Measurements from ENCODE around the gene NFIA.

NFIA gene

GRCh38 chr1:61278966-61279365 is 196.6 kb downstream of the NFIA start:
- no peak for DNase-seq

DNA sequence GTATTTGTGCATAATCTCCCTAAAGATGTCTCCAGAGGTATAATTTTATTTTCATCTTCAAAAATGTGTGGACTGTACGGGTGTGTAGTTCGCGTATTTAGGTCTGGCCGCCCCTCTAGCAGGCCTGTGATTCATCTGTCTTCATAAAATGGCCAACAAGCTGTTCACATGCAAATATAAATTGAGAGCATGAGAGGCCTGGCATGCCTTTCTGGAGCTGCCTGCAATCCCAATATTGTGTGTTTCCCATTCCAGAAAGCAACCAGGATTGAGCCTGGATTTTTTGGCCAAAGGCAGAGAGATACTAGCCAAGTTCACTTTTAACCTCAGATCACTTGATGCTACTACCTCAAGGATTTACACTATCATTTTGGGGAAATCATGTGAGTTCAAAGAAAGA is 197.2 kb downstream of the NFIA start:
- DNase-seq = no peak

- DNase-seq = no peak
Observed at GRCh38 chr1:61280452-61280851, 198.1 kb downstream of the NFIA start.

DNA sequence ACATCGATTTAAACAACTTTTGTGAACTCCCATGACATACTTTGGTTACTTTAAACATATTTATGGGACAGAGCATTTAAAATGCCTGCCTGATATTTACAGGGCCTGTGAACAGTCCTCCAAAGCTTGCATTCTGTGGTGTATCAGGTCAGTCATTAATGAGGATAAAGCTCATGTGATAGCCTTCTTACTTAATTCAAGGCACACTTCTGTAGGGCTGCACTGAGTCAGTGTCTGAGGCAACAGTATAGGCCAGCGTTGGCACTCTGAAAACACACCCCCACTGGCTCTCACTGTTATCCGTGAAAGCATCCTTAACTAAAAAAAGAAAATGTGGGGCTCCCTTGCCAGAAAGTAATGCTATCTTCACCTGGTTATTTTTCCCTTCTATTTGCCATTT is 200.0 kb downstream of the NFIA start:
- DNase-seq = no peak

- DNase-seq = no peak
Observed at GRCh38 chr1:61284248-61284854, 202.0 kb downstream of the NFIA start.

DNA sequence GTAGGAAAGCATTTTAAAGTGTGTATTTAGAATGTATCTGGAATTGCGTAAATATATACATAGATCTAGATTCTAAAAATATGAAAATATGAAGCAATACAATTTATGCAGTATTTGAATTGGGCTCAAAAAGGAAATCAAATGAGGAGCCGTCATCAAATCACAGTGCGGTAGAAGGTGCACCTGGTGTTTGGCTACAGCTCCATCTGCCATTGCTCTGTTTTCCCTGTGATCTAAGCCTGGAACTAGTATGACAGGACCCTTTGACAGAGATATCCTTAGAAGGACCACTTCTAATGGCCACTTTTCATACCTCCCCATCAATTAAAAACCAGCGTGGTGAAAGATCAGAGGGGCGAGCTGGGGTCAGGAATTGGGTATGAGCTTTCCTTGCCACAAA is 202.6 kb downstream of the NFIA start:
- DNase-seq = no peak

DNA sequence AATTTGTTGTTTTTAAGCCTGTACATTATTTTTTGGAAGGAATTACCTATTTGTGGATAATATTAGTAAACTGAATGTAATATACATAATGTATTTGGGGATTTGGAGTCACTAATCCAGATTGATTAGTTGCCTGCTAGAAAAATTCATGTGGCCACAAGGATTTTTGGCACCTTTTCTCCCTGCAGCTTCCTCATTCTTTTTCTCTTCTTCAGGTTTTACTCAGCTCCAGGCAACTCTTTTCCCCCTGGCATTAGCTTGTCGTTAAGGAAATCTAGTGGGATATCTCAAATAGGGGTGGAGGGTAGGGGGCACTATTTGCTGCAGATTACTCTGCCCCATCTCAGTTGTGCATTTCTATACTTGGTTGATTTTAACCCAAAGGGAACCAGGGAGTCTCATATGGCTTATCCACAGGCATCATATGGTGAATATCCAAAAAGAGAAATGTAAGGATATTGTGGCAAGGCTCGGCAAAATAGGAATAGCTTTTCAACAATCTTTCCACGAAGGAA is 203.1 kb downstream of the NFIA start:
- no peak for DNase-seq

DNA sequence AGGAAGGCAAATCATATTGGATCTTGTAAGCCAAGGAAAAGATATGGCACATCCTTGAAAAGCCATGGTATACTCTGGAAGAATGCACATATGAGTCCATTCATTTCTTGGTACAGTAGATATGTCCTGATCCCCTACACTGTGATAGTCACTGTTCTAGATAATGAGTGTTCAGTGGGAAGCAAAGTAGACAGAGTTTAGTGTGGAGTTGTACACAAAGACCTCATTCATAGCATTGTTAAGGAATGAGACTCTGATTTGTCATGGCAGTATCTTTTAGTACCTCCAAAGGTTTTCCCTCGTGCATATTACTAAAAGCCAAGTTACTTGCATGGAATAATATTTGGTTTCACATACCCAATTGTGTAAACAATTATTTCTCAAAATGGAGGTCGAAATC is 204.7 kb downstream of the NFIA start:
- no peak for DNase-seq

DNA sequence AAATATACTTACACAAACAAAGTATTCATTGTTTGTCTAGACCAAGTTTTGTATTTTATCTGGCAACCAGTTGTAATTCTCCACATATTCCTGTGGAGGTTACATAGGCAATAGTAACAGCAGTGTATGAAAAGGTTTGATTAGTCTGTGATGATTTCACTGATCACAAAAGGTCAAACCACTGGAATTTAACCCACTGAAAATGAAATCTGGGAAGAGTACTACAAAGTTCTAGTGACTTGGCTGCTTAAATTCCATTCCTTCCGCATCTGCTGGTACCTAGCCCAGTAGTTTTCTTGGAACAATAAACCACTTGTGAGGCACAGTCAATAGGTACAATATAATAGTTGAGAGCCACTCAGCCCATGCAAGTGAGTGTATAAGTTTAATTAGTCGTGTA is 205.4 kb downstream of the NFIA start:
- DNase-seq = no peak

- DNase-seq = peak; percentile 18
Observed at GRCh38 chr1:61289232-61290098, 207.1 kb downstream of the NFIA start.

GRCh38 chr1:61290525-61290924 is 208.2 kb downstream of the NFIA start:
- no peak for DNase-seq

GRCh38 chr1:61293197-61293596 is 210.8 kb downstream of the NFIA start:
- no peak for DNase-seq

DNA sequence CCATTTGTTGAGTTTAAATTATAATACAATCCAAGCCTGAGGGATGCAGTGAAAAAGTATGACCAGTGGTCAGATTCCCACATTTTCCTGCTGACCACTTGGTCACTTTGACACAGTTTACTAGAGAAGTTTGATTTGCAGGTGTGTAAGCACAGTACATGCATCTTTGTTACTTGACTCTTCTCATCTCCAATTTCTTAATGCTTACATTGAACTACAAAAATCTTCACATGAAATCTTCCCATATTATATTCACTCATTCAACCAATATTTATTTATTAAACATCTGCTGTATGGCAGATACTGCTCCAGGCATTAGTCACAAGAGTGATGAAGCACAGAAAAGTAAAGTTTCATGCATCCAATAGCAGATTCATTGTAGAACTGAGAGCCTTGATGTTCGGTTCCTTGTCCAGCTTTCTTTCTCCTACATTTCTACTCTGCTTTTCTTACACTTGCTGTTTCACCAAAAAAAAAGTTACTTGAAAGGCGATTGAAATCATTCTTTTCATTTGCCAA is 211.7 kb downstream of the NFIA start:
- DNase-seq = no peak

DNA sequence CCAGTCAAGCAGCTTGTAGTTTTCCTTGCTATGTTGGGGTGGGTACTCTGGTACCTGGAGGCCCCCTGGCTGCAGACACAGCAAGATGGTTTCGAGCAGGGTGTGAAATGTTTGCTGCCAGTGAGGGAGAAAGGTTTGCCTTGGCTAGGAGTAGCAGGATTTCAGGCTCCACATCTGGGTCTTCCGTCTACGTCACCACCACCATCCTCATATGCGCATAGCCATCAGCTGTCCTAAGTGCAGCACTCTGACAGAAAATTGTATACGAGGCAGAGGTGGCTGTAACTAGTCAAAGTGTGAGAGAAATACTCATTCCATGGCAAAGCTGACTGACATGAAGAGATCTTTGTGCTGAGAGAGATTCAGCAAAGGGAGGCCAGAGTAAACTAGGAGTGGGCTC is 212.6 kb downstream of the NFIA start:
- no peak for DNase-seq

DNA sequence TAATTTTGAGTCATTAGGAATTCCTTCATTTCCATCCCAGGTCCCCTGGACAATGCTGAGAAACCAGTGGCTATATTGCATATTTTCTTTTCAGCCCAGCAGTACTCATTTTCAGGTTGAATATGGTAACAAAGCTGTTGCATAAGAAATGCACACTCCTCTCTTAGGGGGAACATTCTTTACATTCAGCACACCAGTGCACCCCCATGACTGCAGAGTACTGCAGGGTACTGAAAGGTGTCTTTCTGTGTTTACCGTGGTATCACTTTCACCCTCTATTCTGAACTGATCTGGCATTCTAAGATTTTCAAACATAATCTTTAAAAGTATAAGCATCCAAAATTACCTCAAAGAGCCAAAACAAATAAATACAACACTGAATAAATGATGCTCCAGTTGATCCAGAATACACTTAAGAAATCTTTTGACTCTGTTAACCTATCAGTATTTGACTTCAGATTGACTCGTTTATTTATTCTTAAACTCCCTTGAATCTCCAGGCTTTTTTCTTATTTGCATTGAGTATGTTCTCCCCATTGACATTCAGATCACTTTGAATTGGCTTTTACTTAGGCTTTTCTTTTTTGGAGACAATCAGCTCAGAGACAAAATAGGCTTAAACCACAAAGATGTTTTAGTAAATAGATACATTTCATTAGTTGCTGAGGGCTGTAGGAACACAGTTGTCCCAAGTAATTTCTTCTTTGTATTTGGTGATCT is 213.6 kb downstream of the NFIA start:
- DNase-seq = no peak

DNA sequence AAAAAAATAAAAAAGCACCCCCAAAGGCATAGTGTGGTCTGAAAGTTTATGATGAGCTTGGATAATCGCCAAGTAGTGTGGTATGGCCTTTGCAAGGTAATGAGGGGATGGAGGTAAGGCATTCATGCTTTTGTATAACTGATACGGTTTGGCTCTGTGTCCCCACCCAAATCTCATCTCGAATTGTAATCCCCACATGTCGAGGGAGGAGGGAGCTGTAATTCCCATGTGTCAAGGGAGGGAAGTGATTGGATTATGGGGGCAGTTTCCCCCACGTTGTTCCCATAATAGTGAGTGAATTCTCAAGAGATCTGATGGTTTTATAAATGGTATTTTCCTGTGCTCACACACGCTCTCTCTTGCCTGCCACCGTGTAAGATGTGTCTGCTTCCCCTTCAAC is 215.5 kb downstream of the NFIA start:
- DNase-seq = no peak

DNA sequence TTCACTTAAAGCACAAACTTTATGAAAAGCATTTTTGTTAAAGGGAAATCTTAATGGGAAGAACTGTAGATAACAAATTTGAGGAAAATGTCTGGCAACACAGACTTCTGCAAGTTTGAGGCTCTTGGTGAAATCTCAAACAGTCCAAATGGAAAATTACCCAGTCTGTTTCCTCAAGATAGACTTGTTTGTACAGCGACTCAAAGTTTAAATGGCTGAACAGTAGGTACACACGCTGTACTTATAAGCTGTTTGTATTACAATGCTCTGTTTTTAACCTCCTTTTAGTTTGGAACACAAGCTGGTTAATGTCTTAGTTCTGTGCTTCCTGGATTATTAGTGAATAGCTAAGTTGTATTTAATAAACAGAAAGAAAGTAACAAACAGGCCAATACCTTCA is 217.1 kb downstream of the NFIA start:
- peak; percentile 49 for DNase-seq

DNA sequence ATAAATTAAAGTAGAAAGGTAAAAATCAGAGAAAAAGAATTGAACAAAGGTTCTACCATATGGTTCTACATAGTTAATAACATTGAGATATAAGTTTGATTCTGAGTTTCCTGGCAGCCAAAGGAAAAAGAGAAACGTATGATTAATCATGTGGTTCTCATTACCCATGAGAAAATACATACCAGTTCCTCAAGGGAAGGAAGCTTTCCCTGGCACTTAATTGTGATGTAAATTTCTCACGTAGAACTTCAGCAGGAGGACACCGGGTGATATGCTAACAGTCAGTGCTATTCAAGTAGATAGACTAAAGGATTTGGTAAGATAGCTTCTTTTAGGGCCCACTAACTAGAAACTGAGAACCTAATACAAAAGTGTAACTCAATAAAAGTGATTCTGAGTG is 218.5 kb downstream of the NFIA start:
- no peak for DNase-seq

GRCh38 chr1:61301824-61302657 is 219.7 kb downstream of the NFIA start:
- DNase-seq = no peak

DNA sequence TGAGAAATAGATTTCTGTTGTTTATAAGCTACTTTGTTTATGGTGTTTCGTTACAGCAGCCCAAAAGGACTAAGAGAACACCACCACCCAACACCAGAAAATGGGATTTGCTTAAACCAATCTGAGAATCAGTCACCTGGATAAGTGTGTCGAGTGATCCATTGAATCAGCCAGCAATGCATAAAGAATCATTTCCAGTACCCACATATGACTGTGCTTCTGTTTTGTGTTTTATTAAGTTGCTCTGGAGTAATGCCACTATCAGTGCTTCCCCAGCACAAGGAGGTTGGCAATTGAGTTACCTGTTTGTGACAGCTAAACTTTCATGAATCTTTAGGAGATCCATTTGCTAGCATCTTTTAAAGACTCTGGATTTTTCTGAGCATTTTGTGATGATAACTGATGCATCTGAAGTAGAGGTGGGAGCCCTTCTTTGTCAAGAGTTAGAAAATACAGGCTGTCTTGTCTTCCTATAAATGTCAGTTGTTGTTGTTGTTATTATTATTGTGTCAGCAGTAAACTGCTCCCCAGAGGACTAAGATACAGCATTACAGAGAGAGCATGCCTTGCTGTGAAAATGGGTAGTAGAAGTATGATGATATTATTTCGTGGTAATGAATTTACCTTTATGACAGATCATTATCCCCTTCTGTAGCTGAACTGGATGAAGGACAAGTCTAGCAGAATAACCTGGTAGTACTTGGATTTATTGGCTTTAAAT is 225.2 kb downstream of the NFIA start:
- no peak for DNase-seq

GRCh38 chr1:61310057-61310456 is 227.7 kb downstream of the NFIA start:
- no peak for DNase-seq

GRCh38 chr1:61310538-61310937 is 228.2 kb downstream of the NFIA start:
- DNase-seq = no peak

Measured in hematopoietic multipotent progenitor cell treated with erythropoietin and hydrocortisone succinate and interleukin-3 and kit ligand, for 4 days (in vitro differentiated cells).